ENCODE data around the gene WWC1. TPM values are rescaled to one million over a fixed set of nuclear protein-coding genes. Genes with fewer than 3 reads are reported as not detected.

Gene WWC1
- total RNA-seq, 4 donors from 2014 or later = 0.51 TPM; not detected in 3

DNA sequence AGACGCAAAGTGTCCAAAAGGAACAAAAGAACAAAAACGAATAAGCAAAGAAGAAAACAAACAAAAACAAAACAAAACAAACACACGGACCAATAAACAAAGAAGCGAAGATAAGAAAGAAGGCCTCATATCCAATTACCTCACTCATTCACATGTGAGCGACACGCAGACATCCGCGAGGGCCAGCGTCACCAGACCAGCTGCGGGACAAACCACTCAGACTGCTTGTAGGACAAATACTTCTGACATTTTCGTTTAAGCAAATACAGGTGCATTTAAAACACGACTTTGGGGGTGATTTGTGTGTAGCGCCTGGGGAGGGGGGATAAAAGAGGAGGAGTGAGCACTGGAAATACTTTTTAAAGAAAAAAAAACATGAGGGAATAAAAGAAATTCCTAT lies 28.3 kb upstream of the WWC1 start:
- Histone ChIP-seq H3K4me3 (no peak overlapping the region), H3K9me3 (no peaks in the 10 kb centered on the region), H3K36me3 (no peaks in the 10 kb centered on the region), H3K4me1 (no peaks in the 10 kb centered on the region), H3K27ac (no peak overlapping the region), H3K27me3 (no peaks in the 10 kb centered on the region)
- intact Hi-C loops (cut with DNase I; ENCODE audit: low total_unique reads) (no loop called here), in situ Hi-C loops (cut with MboI; ENCODE audit: low sequenced_read_pairs in 4 of 4) (no loop called here)
- TF ChIP-seq, protein P1, sequence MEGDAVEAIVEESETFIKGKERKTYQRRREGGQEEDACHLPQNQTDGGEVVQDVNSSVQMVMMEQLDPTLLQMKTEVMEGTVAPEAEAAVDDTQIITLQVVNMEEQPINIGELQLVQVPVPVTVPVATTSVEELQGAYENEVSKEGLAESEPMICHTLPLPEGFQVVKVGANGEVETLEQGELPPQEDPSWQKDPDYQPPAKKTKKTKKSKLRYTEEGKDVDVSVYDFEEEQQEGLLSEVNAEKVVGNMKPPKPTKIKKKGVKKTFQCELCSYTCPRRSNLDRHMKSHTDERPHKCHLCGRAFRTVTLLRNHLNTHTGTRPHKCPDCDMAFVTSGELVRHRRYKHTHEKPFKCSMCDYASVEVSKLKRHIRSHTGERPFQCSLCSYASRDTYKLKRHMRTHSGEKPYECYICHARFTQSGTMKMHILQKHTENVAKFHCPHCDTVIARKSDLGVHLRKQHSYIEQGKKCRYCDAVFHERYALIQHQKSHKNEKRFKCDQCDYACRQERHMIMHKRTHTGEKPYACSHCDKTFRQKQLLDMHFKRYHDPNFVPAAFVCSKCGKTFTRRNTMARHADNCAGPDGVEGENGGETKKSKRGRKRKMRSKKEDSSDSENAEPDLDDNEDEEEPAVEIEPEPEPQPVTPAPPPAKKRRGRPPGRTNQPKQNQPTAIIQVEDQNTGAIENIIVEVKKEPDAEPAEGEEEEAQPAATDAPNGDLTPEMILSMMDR (IDR thresholded peaks at IDR 0.05 in 4 of 5, conservative IDR thresholded peaks at IDR 0.05 in 1 of 5) = no peak
- no peak for TF ChIP-seq POLR2A (IDR thresholded peaks at IDR 0.05)
- DNase-seq = no peak
- no peak for ATAC-seq

DNA sequence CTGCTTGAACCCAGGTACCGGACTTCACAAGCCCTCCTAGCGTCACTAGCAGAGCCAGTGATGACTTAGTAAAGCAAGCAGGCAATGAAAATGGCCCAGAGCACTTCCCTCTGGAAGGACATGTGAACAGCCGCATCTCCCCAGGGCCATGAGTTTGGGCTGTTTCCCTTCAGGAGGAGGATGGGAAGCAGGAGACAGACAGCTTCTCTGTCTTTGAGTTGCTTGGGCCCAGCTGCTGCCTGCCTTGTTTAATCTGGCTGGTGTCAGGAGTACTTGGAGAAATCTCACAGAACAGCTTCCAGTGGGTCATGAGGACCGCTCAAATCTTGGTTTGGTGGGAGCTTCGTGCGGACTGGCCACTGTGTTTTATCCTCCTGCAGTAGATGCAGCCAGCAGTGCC lies 25.4 kb upstream of the WWC1 start:
- in situ Hi-C loops (cut with MboI; ENCODE audit: low sequenced_read_pairs in 4 of 4) = no loop called here
- H3K27me3 ChIP-seq = no peaks in the 10 kb centered on the region
- no peaks in the 10 kb centered on the region for H3K9me3 ChIP-seq
- no peak overlapping the region for H3K4me3 ChIP-seq
- H3K36me3 ChIP-seq = no peaks in the 10 kb centered on the region
- intact Hi-C loops (cut with DNase I; ENCODE audit: low total_unique reads) = no loop called here
- TF ChIP-seq, protein P1 (IDR thresholded peaks at IDR 0.05 in 4 of 5, conservative IDR thresholded peaks at IDR 0.05 in 1 of 5) = no peak
- no peak for TF ChIP-seq POLR2A (IDR thresholded peaks at IDR 0.05)
- H3K4me1 ChIP-seq = peaks cover 0 to 9% of the 10 kb centered on the region in 2 donors
- DNase-seq = no peak
- no peak overlapping the region for H3K27ac ChIP-seq
- ATAC-seq = no peak

DNA sequence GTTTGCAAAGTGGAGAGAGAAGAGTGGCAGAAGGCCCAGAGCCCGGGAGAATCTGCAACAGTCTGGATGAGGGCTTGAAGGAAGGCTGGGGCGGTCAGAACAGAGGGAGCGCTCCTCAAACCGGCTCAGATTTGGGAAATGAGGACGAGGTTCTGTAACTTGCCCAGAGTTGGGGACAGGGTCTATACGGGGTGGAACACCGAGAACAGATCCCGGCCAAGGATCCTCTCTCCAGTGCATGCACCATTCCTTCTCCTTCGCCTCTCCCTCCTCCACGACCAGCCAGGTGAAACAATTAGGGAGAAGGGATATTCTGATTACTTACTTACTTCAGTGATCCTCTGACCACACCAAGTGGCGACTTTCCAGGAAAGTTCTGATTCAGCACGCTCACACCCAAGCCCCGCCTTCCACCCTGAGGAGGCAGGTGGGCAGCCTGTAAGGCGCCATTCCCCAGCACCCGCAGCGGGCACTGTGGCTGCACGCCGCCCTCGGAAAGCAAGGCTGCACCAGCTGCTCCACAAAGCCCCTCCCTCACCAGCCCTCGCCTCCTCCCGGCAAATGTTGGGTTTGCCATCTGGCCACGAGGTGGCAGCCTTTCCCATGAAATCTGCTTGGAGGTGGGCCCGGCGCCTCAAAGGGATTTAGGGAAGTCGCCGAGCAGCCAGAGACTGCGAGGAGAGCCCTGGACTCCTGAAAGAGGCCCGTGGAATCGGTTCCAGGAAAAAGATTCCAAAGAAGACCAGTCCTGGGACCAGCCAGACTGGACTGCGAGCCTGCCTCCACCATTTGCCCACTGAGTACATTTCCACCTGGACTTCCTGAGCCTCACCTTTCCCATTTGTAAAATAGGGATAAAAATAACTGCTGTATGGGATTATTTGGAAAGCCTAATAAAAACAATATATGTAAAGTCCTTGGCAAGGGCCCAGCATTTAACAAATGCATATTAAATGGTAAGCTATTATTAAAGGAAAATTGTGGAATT lies 22.2 kb upstream of the WWC1 start:
- peak; percentile 26 to 44 for DNase-seq
- H3K9me3 ChIP-seq = no peaks in the 10 kb centered on the region
- ATAC-seq = peak; percentile 54 to 77
- H3K4me3 ChIP-seq = peak overlapping the region; percentile 19 to 50 (median 26)
- peaks cover 0 to 9% of the 10 kb centered on the region in 2 donors for H3K4me1 ChIP-seq
- intact Hi-C loops (cut with DNase I; ENCODE audit: low total_unique reads) (no loop called here), in situ Hi-C loops (cut with MboI; ENCODE audit: low sequenced_read_pairs in 4 of 4) (no loop called here)
- H3K27me3 ChIP-seq = no peaks in the 10 kb centered on the region
- H3K36me3 ChIP-seq = no peaks in the 10 kb centered on the region
- TF ChIP-seq, protein P1 (IDR thresholded peaks at IDR 0.05 in 4 of 5, conservative IDR thresholded peaks at IDR 0.05 in 1 of 5) = peak; percentile 32 to 68 (median 61)
- TF ChIP-seq POLR2A (IDR thresholded peaks at IDR 0.05) = no peak
- no peak overlapping the region for H3K27ac ChIP-seq

DNA sequence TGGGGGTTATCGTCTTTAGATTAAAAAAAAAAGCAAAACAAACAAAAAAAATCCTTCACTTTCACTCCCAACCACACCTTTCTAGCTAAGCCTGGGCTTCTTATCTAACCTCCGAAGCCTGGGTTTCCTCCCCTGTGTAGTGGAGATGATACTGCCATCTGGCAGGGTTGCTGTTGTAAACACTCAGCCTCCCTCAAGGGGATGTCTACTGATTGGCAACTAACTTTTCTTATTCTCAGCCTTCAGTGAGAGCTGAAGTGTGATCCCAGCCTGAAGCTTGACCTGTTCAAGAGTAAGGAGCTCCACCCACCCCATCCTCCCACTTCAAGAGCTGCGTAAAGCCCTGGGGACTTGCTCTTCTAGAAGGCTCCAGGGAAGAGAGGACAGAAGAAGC lies 21.5 kb upstream of the WWC1 start:
- ATAC-seq = no peak
- DNase-seq = no peak
- no peaks in the 10 kb centered on the region for H3K9me3 ChIP-seq
- H3K27ac ChIP-seq = no peak overlapping the region
- H3K36me3 ChIP-seq = no peaks in the 10 kb centered on the region
- peaks cover 0 to 9% of the 10 kb centered on the region in 2 donors for H3K4me1 ChIP-seq
- intact Hi-C loops (cut with DNase I; ENCODE audit: low total_unique reads) = no loop called here
- peak overlapping the region in 1 of 4 donors; percentile 20 for H3K4me3 ChIP-seq
- no peak for TF ChIP-seq POLR2A (IDR thresholded peaks at IDR 0.05)
- TF ChIP-seq, protein P1 (IDR thresholded peaks at IDR 0.05 in 4 of 5, conservative IDR thresholded peaks at IDR 0.05 in 1 of 5) = no peak
- no peaks in the 10 kb centered on the region for H3K27me3 ChIP-seq
- in situ Hi-C loops (cut with MboI; ENCODE audit: low sequenced_read_pairs in 4 of 4) = no loop called here
